Endothelial cell of umbilical vein (primary cell): ENCODE measurements around the gene MIOS.

Experiments
- CTCF ChIP-seq, 2 donors: IDR thresholded peaks; 1 replicate in 1 of 2; 2 replicates in 1 of 2; pipeline ENCODE4 v1.5.1; 2011; ENCODE audit warnings: low read length in 2 of 2, mild to moderate bottlenecking in 2 of 2, moderate library complexity in 2 of 2, control low read depth in 1 of 2, inconsistent platforms in 1 of 2, low read depth in 1 of 2; ENCODE audit not compliant: insufficient read depth in 1 of 2; ENCODE audit errors: extremely low read depth in 1 of 2
- EZH2 ChIP-seq: IDR thresholded peaks from 2 replicates; pipeline ENCODE4 v1.6.1; 2012; ENCODE audit warnings: borderline replicate concordance, low read depth, mild to moderate bottlenecking, moderate library complexity, low read length, inconsistent platforms; ENCODE audit not compliant: severe bottlenecking
- JUN ChIP-seq: IDR thresholded peaks from 2 replicates; pipeline ENCODE4 v1.6.1; 2011; ENCODE audit warnings: borderline replicate concordance, low read depth; ENCODE audit not compliant: insufficient read length, insufficient read depth
- MAX ChIP-seq: IDR thresholded peaks from 2 replicates; pipeline ENCODE4 v1.6.1; 2011; ENCODE audit not compliant: insufficient read depth, insufficient read length
- MYC ChIP-seq: IDR thresholded peaks from one replicate; pipeline ENCODE4 v1.6.1; 2011; ENCODE audit warnings: mild to moderate bottlenecking, low read depth, low read length
- POLR2A ChIP-seq: IDR thresholded peaks from 2 replicates; pipeline ENCODE4 v1.6.1; 2012; ENCODE audit warnings: low read depth, mild to moderate bottlenecking, control low read depth, low read length
- POLR2AphosphoS5 ChIP-seq: IDR thresholded peaks from 2 replicates; pipeline ENCODE4 v1.6.1; 2012; ENCODE audit warnings: low read depth, mild to moderate bottlenecking, control low read depth, low read length, moderate library complexity; ENCODE audit not compliant: insufficient read depth

- no peak for TF ChIP-seq POLR2A
- no peak for TF ChIP-seq CTCF (IDR thresholded peaks at IDR 0.05; ENCODE audit: extremely low read depth in 1 of 2, insufficient read depth in 1 of 2, low read depth in 1 of 2, low read length in 2 of 2)
- no peak for TF ChIP-seq EZH2
- no peak for TF ChIP-seq MAX
- no peak for TF ChIP-seq POLR2AphosphoS5
- TF ChIP-seq JUN, result no peak
- TF ChIP-seq MYC, result no peak
Observed at GRCh38 chr7:7620236-7620635, 53.6 kb downstream of the MIOS start.
